HepG2 (cell line): Measurements from ENCODE around the gene RTKN2. TPM values are rescaled to one million over a fixed set of nuclear protein-coding genes. Genes with fewer than 3 reads are reported as not detected.

Experiments
- ATAC-seq: fragments of 200-7000 bp; cut with Tn5 transposase; 3 replicates; pipeline ENCODE4 v1.9.1; 2020; ENCODE audit warnings: mild to moderate bottlenecking, moderate library complexity
- BruUV-seq: library from RNA; stranded (reverse); fragments of 400-500 nt; replicated peaks from 2 replicates; lab custom pipeline; 2021; lab: Mats Ljungman, UMichigan
- CTCF ChIA-PET: fragments of 300-600 bp; formaldehyde crosslinking; extraction: SDS; loops from one replicate; lab custom pipeline; 2021; ENCODE audit warnings: low total read pairs, inconsistent platforms, low intra/inter-chr PET ratio; lab: Yijun Ruan, JAX
- POLR2A ChIA-PET: fragments of 350-600 bp; sonication (Branson Sonifier 250); formaldehyde crosslinking; loops from one replicate; lab custom pipeline; 2020; ENCODE audit warnings: antibody characterized with exemption, inconsistent platforms; lab: Yijun Ruan, JAX
- DNase-seq: peaks from one replicate; pipeline ENCODE4 v3.0.0-alpha.2; 2015; ENCODE audit warnings: low spot score
- FAIRE-seq: peaks from 3 replicates; lab custom pipeline; 2011; peaks lifted over from hg19 to GRCh38; lab: Jason Lieb, UNC
- H2AFZ ChIP-seq: one replicate; pipeline ENCODE4 v1.6.1; 2011; ENCODE audit warnings: low read length, inconsistent platforms
- H3K27ac ChIP-seq: fragments of 300-600 bp; 3 replicates; pipeline ENCODE4 v1.8.0; 2011; ENCODE audit warnings: mixed run types, mild to moderate bottlenecking, mixed read lengths, low read length, inconsistent platforms; ENCODE audit not compliant: insufficient read depth; ENCODE audit errors: extremely low read length
- H3K27me3 ChIP-seq, 2 experiments: fragments of 200-600 bp in 1 of 2; 2 replicates in 1 of 2; 3 replicates in 1 of 2; pipeline versions ENCODE4 v1.6.0 to v1.8.0; 2011; ENCODE audit warnings: low read length in 2 of 2, mild to moderate bottlenecking in 2 of 2, moderate library complexity in 2 of 2, inconsistent platforms in 1 of 2; ENCODE audit not compliant: insufficient read depth in 2 of 2, control insufficient read depth in 1 of 2
- H3K36me3 ChIP-seq, 2 experiments: fragments of 200-600 bp in 1 of 2; replicated peaks in 1 of 2; 2 replicates in 1 of 2; 3 replicates in 1 of 2; pipeline versions ENCODE4 v1.5.1 to v1.8.0; 2011; ENCODE audit warnings: low read length in 2 of 2, inconsistent platforms in 1 of 2; ENCODE audit not compliant: insufficient read depth in 2 of 2, control insufficient read depth in 1 of 2
- H3K4me1 ChIP-seq: 2 replicates; pipeline ENCODE4 v1.5.1; 2012; ENCODE audit warnings: low read length, inconsistent platforms; ENCODE audit not compliant: insufficient read depth
- H3K4me2 ChIP-seq: 2 replicates; pipeline ENCODE4 v1.6.0; 2011; ENCODE audit warnings: low read depth, low read length, inconsistent platforms
- H3K4me3 ChIP-seq, 3 experiments: fragments of 200-600 bp in 1 of 3; sonication (generic), shearing (Covaris generic) in 1 of 3; replicated peaks in 1 of 3; 2 replicates each; pipeline ENCODE4 v1.5.1; 2011 to 2016; ENCODE audit warnings: low read length in 3 of 3, inconsistent platforms in 2 of 3, low read depth in 2 of 3, mild to moderate bottlenecking in 2 of 3, control low read depth in 1 of 3, mixed read lengths in 1 of 3; ENCODE audit not compliant: insufficient read depth in 1 of 3
- H3K79me2 ChIP-seq: one replicate; pipeline ENCODE4 v1.6.1; 2011; ENCODE audit warnings: low read length, inconsistent platforms; ENCODE audit not compliant: insufficient read depth
- H3K9ac ChIP-seq: 2 replicates; pipeline ENCODE4 v1.6.0; 2011; ENCODE audit warnings: mild to moderate bottlenecking, low read depth, low read length, inconsistent platforms; ENCODE audit not compliant: insufficient read depth
- H3K9me3 ChIP-seq: 2 replicates; pipeline ENCODE4 v1.5.1; 2012; ENCODE audit warnings: mild to moderate bottlenecking, low read length
- H4K20me1 ChIP-seq: 2 replicates; pipeline ENCODE4 v1.6.0; 2011; ENCODE audit warnings: inconsistent platforms, mild to moderate bottlenecking, low read length, moderate library complexity; ENCODE audit not compliant: insufficient read depth
- ARNT2 ChIP-seq: sonication (generic); formaldehyde crosslinking; IDR thresholded peaks from 2 replicates; pipeline ENCODE4 v1.8.0; 2022; ENCODE audit warnings: mild to moderate bottlenecking, low read depth, missing genetic modification reagents, moderate library complexity
- HDAC1 ChIP-seq: sonication (generic); formaldehyde crosslinking; IDR thresholded peaks from 2 replicates; pipeline ENCODE4 v1.5.1; 2020; ENCODE audit warnings: mild to moderate bottlenecking, missing genetic modification reagents
- MYC ChIP-seq: sonication (generic); formaldehyde crosslinking; IDR thresholded peaks from 2 replicates; pipeline ENCODE4 v1.9.0; 2021; ENCODE audit warnings: missing genetic modification reagents, borderline replicate concordance
- REXO4 ChIP-seq: sonication (generic); formaldehyde crosslinking; IDR thresholded peaks from 2 replicates; pipeline ENCODE4 v1.8.0; 2022; ENCODE audit warnings: missing genetic modification reagents, mild to moderate bottlenecking, borderline replicate concordance
- RORA ChIP-seq: sonication (generic); formaldehyde crosslinking; IDR thresholded peaks from 2 replicates; pipeline ENCODE4 v1.5.0; 2020; ENCODE audit warnings: mild to moderate bottlenecking, missing genetic modification reagents, moderate library complexity
- ZNF572 ChIP-seq: sonication (generic); formaldehyde crosslinking; IDR thresholded peaks from 2 replicates; pipeline ENCODE4 v1.5.1; 2020; ENCODE audit warnings: mild to moderate bottlenecking, missing genetic modification reagents
- ZNF577 ChIP-seq: sonication (generic); formaldehyde crosslinking; IDR thresholded peaks from 2 replicates; pipeline ENCODE4 v1.4.0; 2020; ENCODE audit warnings: mild to moderate bottlenecking, low read depth, missing genetic modification reagents, borderline replicate concordance
- WGBS: methylation state at CpG from one replicate; pipeline ENCODE4 v1.1.6; 2017; ENCODE audit warnings: low lambda C conversion rate; 5-methylcytosine and 5-hydroxymethylcytosine counted together
- in situ Hi-C: cut with HindIII; loops from 2 replicates; pipeline ENCODE4 v1.10.0; 2017; ENCODE audit warnings: low pct_unique_long_range_greater_than_20kb; ENCODE audit not compliant: extremely low pct_ligation_motif_present
- intact Hi-C: fragments of 100-400 bp; cut with micrococcal nuclease; formaldehyde crosslinking; loops from one replicate; pipeline ENCODE4 v1.10.0; 2022; ENCODE audit not compliant: unreplicated experiment
- polyA plus RNA-seq, 8 experiments: library from polyadenylated mRNA; depleted of rRNA in 3 of 8; stranded (reverse) in 7 of 8; unstranded in 1 of 8; fragments of >200 nt; fragmentation: Illumina TruSeq in 4 of 8; extraction: Trizol in 4 of 8; gene quantifications; 2 replicates each; pipeline versions ENCODE4 v1.2.1 to v1.2.3, GENCODE V29; 2011 to 2016; ENCODE audit warnings: low read depth in 4 of 8, missing spikeins in 1 of 8, mixed read lengths in 1 of 8; ENCODE audit not compliant: insufficient read depth in 1 of 8
- total RNA-seq, 5 experiments: library from RNA; depleted of rRNA; stranded (reverse); fragments of >200 nt; fragmentation: Illumina TruSeq; extraction: Trizol; gene quantifications; 2 replicates each; pipeline ENCODE4 v1.2.3, GENCODE V29; 2016; ENCODE audit warnings: low read depth in 1 of 5
- TF ChIP-seq, protein P1 (sequence below): sonication (generic); formaldehyde crosslinking; IDR thresholded peaks from 2 replicates; pipeline ENCODE4 v1.4.0; 2020; ENCODE audit warnings: missing genetic modification reagents

The RTKN2 gene
- total and polyA plus RNA-seq, 2 of the 13 experiments (the other 11 are each of a cell fraction or from before 2014, with no cell fraction given) = 2.2 to 7.0 TPM

DNA sequence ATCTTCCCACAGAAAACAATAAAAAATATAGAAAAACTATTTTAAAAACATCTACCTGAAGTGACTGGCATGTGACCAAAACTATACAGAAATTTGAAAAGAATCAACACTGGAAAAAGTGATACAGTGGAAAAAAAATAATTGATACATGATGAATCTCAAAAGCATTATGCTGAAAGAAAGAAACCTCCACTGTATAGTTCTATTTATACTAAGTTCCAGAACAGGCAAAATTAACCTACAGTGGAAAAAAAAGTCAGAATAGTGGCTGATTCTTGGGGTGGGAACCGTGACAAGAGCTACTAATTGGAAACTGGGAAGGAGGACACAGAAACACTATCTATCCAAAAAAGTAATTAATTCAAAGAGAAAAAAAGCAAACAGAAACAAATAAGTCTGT is 14.9 kb downstream of the RTKN2 start:
- TF ChIP-seq, protein P1, sequence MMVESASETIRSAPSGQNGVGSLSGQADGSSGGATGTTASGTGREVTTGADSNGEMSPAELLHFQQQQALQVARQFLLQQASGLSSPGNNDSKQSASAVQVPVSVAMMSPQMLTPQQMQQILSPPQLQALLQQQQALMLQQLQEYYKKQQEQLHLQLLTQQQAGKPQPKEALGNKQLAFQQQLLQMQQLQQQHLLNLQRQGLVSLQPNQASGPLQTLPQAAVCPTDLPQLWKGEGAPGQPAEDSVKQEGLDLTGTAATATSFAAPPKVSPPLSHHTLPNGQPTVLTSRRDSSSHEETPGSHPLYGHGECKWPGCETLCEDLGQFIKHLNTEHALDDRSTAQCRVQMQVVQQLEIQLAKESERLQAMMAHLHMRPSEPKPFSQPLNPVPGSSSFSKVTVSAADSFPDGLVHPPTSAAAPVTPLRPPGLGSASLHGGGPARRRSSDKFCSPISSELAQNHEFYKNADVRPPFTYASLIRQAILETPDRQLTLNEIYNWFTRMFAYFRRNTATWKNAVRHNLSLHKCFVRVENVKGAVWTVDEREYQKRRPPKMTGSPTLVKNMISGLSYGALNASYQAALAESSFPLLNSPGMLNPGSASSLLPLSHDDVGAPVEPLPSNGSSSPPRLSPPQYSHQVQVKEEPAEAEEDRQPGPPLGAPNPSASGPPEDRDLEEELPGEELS (CRISPR knock-in tag) = no peak
- TF ChIP-seq ZNF572 (CRISPR knock-in tag) (no peak), ARNT2 (CRISPR knock-in tag) (no peak), ZNF577 (no peak), RORA (CRISPR knock-in tag) (no peak), HDAC1 (no peak), REXO4 (CRISPR knock-in tag) (no peak), MYC (no peak)
- Histone ChIP-seq H3K4me1 (peaks cover 12% of the 10 kb centered on the region), H2AFZ (no peak overlapping the region), H3K4me3 (no peak overlapping the region), H3K9me3 (no peaks in the 10 kb centered on the region), H3K36me3 (peaks cover 0 to 2% of the 10 kb centered on the region in 2 experiments; a peak in 1 of 5 replicates), H3K27ac (no peak overlapping the region), H3K4me2 (no peak overlapping the region), H3K27me3 (no peaks in the 10 kb centered on the region), H4K20me1 (no peaks in the 10 kb centered on the region), H3K9ac (no peak overlapping the region), H3K79me2 (peaks cover 2% of the 10 kb centered on the region)
- no TSS peak for BruUV-seq
- ChIA-PET POLR2A (no interaction called here), CTCF (no interaction called here)
- in situ Hi-C loops (loop anchor here (10.0 to 25.0 kb wide), 2 partner anchors 349 to 559 kb away; partner anchors contain the start of genes ADO, ARID5B and EGR2), intact Hi-C loops (no loop called here)
- no peak for FAIRE-seq
- no peak for DNase-seq
- no peak for ATAC-seq
- 100% methylated on average over 1 of the region's 1 CpG for WGBS
